ENCODE measurements around the gene HS3ST2.

HS3ST2 gene

DNA sequence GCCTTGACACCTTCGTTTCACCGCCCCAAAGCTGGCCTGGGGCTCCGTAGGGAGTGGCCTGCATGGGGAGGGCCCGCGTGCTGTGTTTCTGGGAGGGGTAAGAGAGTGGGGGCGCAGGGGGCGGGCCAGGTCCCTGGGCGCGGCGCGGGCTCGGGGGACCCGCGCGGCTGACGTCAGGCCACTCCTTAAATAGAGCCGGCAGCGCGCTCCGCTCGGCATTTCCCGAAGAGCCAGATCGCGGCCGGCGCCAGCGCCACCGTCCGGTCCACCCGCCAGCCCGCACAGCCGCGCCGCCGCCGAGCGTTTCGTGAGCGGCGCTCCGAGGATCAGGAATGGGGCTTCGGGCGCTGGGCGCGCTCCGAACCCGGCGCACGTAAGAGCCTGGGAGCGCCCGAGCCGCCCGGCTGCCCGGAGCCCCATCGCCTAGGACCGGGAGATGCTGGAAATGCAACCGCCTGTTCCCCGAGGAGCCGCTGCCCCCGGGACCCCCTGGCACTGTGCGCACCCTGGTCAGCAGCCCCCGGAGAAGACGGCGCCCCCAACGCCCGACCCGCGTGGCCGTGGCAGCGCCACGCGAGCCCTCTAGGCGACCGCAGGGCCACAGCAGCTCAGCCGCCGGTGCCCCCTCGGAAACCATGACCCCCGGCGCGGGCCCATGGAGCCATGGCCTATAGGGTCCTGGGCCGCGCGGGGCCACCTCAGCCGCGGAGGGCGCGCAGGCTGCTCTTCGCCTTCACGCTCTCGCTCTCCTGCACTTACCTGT, at the start of gene HS3ST2:
TSS of gene HS3ST2 (plus strand) at position 215 of the 763 bp plus-strand sequence. CDS start at position 664, 449 bp downstream.
- DNase-seq (ENCODE audit: low spot score), result no peak

DNA sequence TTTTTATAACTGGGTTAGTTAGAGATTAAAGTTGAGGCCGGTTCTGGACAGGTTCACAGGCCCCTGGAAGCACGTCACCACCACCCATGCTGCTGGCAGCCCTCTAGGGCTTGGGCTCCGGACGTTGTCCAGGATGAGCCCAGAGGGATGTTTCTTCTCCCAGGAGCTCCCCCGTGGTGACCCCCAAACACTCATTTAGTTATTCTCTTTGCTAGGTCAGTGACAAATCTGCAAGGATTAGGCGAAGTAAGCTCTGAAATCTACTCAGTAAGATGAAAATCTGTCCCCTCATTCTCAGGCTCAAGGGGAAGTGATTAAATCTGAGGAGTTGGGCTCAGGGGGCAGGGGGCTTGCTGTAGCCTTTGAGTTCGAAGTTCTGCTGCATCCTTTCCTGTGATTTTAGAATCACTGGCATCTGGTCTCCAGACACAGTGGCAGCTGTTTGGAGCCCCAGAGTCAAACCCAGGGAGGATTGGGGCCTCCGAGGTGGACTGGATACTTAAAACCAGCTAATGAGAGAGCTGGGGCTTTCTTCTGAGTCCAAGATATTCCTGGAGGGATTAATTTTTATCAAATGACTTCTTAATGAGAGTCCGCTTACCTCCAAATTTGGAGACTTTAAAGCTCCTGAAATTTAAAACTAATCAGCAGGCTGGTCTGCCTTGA, 49.2 kb upstream of the HS3ST2 start:
- DNase-seq (ENCODE audit: low spot score), result no peak

DNA sequence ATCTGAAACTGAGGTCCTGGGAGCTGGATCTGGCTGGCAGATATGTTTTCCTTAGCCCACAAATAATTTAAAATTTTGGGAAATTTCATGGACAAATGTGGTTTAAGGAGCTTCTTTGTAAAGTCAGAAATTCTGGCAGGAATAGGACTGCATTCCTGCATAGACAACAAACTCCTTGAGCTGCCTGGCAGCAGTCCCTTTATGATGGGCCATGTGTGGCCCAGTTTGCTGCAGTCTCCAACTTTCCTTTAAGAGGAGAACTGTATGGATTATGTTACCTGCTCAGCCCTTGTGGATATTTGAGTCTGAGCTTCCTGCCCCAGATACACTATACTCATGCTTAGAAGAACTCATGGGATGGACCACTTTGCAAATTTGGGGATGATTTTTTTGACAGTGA, 48.5 kb upstream of the HS3ST2 start:
- DNase-seq (ENCODE audit: low spot score), result no peak

DNA sequence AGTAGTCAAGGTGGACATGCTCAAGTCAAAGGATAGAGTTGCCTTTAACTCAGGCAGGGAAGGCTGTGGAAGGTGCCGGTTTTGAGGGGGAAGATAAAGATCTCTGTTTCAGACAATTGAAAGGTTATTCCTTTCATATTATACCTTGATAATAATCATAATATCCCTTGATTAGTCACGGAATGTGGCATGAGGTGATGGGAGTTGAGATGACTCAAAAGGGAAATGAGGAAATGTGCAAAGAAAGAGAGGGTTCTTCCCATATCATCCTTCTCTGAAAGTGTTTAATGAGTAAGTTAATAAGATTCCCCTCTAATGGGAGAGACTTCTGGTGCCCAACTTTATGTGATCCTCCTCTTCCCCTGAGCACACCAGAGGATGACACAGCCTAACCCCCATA, 43.1 kb upstream of the HS3ST2 start:
- DNase-seq (ENCODE audit: low spot score), result no peak

DNA sequence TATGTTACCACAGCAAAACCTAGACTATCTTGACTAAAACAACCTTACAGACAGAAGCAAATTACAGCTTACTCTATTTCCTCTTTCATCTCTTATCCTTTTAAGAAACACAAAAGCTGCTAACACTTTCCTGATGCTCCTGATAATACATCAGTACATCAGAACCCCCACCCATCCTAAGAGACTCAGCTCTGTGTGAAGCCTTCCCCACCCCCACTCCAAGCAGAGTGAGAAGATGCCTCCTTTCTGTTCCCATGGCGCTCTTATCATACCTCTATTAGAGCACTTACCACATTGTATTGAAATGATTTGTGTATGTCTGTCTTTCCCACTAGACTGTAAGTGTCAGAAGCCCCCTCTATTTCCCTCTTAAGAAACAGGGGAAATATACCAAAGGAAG, 42.4 kb upstream of the HS3ST2 start:
- DNase-seq (ENCODE audit: low spot score), result no peak

DNA sequence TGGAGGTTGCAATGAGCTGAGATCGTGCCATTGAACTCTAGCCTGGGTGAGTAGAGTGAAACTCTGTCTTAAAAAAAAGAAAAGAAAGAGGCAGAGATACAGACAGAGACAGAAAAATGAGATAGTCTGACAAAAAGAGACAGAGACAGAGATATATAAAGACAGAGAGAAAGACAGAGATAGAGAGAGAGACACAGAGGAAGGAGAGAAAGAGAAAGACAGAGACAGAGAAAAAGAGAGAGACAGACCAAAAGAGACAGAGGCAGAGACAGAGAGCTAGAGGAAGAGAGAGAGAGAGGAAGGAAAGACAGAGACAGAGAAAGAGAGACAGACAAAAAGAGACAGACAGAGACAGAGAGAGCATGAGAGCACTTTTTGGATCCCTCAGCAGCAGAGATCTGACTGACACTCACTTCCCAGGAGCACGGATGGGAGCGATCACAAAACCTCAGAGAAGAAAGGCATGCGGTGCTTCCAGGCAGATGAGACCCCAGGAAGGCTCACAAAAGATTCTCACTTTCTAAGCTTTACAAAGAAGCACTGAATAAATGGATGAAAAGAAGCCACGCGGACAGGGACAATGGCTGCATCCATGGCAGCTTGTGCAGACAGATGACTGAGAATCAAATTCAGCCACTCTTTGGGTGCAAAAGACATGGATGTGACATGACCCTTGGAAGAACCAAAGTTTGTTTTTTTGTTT, 38.6 kb upstream of the HS3ST2 start:
- DNase-seq (ENCODE audit: low spot score), result no peak

DNA sequence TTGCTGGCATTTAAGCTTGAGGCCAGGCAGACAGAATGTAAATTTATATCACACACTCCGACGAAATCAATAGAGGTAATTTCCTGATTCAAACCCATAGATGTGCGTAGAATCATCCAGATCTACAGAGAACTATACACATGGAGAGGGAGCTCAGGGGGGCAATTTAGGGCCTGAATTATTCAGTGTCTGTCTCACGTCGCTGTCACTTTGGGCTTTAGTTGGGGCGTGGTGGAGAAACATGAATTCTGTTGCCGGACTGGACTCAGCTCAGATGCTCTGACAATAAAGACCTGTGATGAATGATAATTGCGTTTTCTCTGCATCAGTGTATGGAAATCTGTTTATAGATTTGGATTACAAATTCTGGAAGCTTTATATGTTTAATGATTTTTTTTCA, 32.5 kb upstream of the HS3ST2 start:
- DNase-seq (ENCODE audit: low spot score), result no peak

DNA sequence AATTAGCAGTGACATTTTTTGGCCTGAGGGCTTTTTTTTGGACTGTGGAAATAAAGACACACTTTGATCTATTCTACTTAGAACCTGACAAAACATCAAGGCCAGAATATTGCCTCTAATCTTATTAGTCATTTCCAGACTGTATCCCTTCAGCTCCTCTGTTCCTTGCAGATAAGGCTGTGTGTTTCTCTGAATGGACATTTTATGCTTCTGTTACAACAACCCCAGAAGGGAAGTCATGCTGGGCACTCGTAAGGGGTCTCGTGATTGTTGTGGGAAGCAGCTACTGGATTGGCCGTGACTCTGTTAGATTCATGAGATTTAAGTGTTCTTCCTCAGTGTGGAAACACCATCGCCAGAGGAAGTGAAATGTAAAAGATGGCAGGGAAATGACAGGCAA, 31.6 kb upstream of the HS3ST2 start:
- no peak for DNase-seq (ENCODE audit: low spot score)

DNA sequence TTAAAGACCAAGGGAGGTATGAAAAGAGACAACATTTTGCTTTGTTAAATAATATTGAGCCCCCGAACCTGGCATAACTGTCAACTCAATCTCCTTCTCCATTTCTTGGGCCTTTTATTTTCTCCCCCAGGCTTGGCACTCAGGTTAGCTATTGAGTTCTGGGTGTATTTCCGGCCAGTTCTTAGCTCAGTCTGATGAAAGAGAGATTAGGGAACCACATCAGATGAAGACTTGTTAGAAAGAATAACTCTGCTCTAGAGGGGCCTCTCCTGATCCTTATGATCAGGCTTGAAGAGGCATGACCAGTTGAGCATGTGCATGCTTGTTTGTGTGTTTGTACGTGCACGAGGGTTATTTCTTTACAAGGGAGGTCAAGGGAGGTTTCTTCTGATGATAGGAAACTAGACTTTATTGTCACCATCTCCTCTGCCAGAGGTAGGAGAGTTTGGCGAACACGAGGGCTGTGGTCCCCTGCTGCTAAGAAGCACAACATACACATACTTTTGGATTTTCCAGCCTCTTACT, 29.2 kb upstream of the HS3ST2 start:
- DNase-seq (ENCODE audit: low spot score), result no peak

DNA sequence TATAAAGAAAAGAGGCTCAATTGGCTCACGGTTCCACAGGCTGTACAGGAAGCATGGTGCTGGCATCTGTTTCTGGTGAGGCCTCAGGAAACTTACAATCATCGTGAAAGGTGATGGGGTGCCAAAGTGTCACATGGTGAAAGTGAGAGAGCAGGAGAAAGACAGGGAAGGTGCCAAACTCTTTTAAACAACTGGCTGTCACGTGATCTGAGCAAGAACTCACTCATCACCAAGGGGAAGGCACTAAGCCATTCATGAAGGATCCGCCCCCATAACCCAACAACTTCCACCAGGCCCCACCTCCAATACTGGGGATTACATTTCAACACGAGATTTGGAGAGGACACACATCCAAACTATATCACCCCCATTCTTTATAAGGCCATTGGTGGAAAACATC, 28.4 kb upstream of the HS3ST2 start:
- no peak for DNase-seq (ENCODE audit: low spot score)

DNA sequence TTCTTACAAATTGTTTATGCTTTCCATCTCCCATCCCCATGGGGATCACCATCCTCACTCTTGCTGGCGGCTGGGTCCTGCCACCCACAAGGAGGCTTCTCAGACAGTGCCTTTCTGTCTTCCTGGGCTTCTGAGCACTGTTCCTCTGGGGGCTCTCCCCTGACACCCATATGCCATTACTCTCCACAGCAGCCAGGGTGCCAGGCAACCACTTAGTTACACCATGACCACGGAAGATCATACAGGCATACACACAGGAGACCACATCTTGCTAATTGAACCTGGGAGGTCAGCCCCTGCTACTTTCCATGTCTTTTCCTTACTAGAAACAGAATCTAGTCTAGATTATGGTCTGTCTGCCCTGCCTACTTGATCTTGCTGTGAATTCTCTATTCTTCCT, 27.7 kb upstream of the HS3ST2 start:
- no peak for DNase-seq (ENCODE audit: low spot score)

DNA sequence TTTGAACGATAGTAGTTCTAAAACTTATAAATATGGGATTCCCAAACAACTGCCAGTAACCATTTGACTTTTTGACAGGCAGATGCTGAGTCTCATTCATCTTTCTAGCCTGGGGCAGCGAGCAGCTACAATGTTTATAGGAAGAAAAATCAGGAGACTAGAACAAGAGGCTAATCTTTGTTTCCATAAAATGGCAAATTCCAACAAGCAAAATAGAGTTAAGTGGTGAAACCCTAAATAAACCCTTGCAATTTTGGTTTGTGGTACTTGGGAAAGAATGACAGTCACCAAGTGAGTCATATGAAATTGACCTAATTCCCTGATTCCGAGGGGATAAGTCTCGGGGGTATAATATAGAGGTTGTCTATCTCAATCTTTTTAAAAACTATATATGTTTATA, 27.3 kb upstream of the HS3ST2 start:
- DNase-seq (ENCODE audit: low spot score), result no peak

DNA sequence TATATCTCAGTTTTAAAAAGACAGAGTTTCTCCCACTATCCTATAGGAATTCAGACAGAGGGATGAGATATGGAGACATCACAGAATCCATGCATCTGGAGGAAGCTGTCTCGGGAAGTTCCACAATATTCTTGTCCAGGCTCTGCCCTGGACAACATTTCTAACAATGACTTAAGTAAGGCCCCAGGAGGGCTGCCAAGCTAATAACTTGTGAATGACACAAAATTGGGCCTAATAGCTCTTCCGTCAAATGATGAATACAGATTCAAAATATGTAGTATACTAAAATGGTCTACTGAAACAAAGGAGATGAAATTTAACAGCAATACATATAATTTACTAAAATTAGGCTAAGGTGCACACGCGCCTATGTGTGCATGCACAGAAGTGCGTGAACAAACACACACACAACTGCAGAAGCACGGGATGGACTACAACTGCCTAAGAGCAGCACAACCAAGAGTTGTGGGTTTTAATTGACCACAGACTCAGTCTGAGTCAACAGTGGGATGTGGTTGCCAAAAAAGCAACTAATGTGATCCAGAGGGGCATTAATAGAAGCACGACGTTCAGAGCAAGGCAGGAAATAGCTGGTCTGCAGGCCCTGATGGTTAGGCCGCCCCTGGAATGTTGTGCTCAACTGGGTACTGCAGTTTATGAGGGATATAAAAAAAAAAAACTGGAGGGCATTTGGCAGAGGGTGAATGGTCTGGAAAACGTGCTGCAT, 26.3 kb upstream of the HS3ST2 start:
- DNase-seq (ENCODE audit: low spot score), result peak; percentile 4

DNA sequence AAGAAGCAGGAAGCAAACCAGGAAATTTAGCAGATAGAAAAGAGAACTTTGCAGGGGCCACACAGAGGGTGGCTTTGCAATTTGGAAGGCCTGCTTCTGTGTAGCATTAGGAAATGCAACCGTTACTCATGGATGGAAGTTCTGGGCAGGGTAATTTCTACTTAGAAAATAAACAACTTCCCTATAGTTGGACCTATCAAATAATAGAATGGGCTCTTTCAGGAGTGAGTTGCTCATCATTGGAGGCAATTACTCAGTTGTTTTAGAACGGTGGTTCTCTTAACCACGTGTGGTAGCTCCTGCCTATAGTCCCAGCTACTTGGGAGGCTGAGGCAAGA, 25.8 kb upstream of the HS3ST2 start:
- DNase-seq (ENCODE audit: low spot score), result no peak

DNA sequence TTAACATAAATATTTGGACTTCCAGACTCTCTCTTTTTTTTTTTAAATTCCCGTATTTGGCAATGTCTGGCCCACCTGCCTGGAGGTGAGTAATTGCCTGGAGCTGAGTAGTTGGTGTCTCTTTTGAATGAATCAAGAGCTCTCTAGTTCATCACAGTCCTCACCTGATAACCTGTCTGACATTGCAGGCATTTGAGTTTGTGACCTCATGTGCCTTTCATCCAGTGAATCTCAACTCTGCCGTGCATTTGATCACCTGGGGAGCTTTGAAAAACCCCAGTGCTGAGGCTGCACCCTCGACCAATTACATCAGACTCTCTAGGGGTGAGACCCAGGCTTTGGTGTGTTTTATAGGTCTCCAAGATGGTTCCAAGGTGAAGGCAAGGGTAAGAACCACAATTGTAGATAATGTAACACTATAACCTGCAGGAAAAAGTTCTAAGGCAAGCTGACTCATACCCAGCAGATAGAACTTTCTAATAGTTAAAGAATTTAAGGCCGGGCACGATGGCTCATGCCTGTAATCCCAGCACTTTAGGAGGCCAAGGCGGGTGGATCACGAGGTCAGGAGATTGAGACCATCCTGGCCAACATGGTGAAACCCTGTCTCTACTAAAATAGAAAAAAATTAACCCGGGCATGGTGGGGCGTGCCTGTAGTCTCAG, 24.5 kb upstream of the HS3ST2 start:
- peak; percentile 4 for DNase-seq (ENCODE audit: low spot score)

DNA sequence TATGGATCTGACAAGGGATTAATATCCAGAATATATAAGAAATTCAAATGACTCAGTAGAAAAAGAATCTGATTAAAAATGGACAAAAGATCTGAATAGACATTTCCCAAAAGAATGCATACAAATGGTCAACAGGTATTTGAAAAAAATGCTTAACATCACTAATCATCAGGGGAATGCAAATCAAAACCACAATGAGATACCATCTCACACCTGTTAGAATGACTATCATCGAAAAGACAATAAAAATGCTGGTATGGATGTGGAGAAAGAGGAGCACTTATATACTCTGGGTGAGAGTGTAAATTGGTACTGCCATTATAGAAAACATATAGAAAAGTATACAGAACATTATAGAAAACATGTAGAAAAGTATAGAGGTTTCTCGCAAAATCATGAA, 16.4 kb upstream of the HS3ST2 start:
- no peak for DNase-seq (ENCODE audit: low spot score)

DNA sequence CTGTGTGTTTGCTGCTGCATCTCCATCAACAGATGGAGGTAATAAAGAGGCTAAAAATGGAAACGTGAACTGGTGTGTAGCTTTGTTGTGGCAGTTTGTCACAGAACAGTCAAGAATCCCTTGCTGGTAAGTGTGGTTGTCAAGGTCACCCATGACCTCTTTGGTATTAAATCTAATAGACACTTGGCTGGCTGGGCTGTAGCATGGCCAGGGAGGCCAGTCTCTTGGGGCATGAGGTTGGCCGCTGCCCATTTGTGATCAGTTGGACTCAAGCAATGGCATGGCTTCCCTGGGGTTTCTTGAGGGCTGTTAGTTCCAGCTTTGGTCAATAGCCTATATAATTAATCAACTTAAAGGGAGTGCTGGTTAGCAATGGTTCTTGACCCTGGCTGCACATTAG, 14.8 kb upstream of the HS3ST2 start:
- DNase-seq (ENCODE audit: low spot score), result no peak

DNA sequence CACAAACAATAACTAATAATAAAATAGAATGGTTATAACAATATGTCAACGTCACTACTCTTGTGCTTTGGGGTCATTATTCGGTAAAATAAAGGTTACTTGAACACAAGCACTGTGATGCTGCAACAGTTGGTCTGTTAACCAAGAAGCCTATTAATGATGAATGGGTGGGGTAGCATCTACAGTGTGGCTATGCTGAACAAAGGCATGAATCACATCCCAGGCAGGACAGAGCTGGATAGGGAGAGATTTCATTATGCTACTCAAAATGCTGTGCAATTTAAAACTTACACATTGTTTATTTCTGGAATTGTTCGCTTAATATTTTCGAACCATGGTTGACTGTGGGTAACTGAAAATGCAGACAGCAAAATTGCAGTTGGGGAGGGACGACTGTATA, 9.1 kb upstream of the HS3ST2 start:
- DNase-seq (ENCODE audit: low spot score), result no peak

DNA sequence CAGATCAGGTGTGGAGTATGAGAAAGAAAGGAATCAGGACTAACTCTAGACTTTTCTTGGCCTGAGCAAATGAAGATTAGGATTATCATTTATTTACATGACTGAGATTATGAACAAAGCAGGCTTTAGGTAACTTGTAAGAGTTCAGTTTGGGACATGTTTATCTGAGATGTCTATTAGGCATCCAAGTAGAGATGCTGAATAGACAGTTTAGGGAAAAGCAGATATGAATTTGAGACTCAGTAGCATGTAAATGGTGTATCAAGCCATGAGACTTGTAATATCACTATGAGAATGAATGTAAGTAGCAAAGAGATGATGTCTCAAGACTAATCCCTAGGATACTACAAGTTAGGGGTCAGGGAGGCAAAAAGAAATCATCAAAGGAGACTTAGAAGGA, 8.6 kb upstream of the HS3ST2 start:
- DNase-seq (ENCODE audit: low spot score), result no peak

DNA sequence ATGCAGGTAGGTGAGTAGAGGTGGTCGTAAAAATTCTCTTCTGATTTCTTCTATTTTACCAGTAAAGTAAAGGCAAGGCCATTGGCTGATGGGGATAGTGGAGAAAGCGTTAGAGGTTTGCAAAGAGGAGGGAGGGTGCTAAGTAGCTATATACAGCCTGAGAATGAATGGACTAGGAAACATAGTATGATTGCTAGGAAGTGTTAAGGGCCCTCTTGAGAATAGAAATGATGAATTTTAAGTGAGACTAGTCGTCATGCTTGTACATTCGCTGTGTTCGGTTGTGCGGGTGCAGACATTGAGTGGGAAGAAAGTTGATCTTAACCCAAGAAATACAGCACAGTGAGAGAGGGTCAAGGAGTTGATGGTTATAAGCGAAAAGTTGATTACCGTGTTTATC, 7.2 kb upstream of the HS3ST2 start:
- no peak for DNase-seq (ENCODE audit: low spot score)

DNA sequence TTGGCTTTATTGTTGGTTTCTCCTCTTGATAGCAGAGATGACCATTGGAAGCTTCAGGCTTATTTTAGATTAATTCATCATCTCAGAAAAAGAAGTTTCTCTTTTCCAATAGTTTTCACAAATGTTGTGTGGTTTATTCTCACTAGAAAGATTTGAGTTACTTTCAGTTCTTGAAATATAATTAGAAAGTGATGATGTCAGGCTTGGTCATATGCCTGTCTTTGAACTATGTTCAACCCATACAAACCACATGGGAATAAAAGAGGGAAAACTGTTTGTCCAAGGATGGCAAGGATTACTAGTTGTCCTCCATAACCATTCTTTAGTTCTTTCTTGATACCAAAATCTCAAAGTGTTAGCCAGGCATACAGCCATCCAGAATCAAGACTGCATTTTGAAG, 3.7 kb upstream of the HS3ST2 start:
- DNase-seq (ENCODE audit: low spot score), result no peak
